AML-193 (cell line): ENCODE measurements around the gene FHIT.
"Not testable (repeated sequence)": the region's sequence is repeated elsewhere in the genome, so short reads cannot be mapped to it uniquely, and the experiment has no call there.

ENCODE experiments used
- DNase-seq, 2 experiments: peaks; one replicate each; lab custom pipeline; 2025; lab: John Stamatoyannopoulos, UW

FHIT gene

GRCh38 chr3:60920519-60920918 is 330.7 kb downstream of the FHIT start:
- no peak for DNase-seq

DNA sequence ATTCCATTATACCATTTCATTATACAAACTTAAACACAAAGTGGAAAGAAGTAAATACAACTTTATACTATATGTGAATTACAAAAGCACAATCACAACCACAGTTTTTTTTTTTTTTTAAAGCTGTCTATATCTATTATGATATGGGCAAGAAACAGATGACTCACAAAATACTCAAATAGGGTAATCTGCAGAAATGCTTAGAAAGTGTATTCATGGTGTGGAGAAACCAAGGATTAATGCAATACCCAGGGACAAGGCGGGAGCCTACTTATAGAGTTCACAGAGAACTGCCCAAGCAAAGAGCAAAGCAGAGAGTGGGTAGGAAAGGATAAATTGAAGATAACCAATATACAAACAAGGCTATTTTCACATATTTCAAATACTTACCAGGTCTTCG is 332.0 kb downstream of the FHIT start:
- DNase-seq = no peak

DNA sequence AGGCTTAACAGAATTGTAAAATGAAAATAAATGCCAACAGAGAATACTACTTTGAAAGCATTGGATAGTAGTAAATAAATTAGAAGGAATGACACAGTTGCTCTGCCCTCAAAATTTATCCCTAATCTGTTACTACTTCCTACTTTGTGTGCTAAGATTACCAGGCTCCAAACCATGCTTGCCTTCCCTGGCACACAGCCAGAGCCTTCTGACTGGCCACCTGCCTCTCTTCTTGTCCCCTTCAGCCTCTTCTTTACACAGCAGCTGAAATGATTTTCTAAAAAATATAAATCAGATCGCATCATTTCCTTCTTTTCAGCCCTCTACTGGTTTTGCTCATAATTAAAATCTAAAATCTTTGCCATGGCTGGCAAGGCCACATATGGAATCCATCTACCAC is 334.1 kb downstream of the FHIT start:
- no peak for DNase-seq

GRCh38 chr3:60916546-60916945 is 334.7 kb downstream of the FHIT start:
- DNase-seq = no peak

DNA sequence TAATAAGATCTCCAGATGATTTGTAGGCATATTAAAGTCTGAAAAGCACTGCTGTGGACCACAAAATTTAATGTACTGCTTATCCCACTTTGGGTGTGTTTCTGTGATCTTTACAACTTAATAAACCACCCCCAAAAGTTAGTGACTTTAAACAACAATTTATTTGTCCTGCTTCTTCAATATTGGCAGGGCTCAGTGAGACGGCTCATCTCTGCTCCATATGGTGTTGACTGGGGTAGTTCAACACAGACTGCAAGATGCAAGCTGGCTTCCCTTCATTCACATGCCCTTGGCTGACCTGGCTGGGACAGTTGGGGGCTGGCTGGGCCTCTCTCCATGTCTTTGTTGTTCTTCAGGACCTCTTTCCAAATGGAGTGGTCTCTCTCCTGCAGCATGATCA is 337.8 kb downstream of the FHIT start:
- DNase-seq = no peak

GRCh38 chr3:60912876-60913275 is 338.4 kb downstream of the FHIT start:
- DNase-seq = no peak

DNA sequence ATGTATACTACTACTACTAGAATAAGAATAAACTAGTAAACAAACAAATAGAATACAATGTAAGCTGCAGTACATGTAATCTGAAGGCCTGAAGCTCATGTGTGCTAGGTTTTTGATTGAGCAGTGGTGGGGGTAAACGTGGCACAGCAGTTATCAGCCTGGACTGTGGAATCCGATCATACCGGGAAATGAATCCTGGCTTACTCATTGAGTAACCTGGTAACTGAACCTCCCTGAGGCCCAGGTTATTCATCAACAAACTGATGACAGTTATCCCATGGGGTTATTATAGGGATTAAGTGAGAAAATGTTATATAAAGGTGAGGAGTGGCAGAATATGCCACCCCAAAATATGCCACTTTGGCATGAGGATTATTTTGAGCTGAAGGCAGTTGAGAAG is 339.1 kb downstream of the FHIT start:
- DNase-seq = no peak

- no peak for DNase-seq
Observed at GRCh38 chr3:60909526-60909925, 341.7 kb downstream of the FHIT start.

GRCh38 chr3:60906283-60906682 is 345.0 kb downstream of the FHIT start:
- DNase-seq = no peak

- DNase-seq = no peak
Observed at GRCh38 chr3:60898321-60898720, 352.9 kb downstream of the FHIT start.

DNA sequence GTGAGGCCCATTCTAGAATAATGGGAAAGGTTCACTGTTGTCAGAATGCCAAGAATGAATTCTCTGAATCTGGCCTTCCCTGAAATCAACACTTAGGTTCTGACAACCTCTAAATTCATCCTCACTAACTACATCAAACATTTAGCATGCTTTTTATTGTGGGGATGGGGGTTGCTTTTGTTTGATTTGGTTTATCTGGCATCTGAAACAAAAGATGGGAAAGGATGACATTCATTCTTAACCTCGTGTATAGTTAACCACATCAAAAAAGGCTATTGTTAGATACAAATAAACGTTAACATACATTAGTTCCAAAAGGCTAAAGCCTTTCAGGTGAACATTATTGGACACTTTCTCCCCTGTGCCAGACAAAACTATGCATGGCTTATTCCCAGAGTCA is 357.3 kb downstream of the FHIT start:
- DNase-seq = no peak

DNA sequence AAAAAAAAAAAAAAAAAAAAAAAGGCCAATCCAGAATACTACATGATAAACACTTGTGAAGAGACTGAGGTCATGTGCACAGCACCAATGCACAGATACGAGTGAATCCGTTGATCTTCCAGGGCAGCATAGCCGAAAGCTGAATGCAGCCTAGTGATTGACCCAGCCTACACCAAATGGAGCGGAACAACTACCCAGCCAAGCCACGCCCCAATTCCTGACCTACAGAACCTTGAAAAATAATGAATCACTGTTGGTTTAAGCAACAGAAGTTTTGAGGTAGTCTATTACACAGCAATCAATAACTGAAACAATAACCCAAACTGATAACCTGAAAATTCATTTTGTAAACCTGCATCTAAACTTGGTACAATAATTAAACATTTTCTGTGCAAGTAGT is 361.0 kb downstream of the FHIT start:
- no peak for DNase-seq

DNA sequence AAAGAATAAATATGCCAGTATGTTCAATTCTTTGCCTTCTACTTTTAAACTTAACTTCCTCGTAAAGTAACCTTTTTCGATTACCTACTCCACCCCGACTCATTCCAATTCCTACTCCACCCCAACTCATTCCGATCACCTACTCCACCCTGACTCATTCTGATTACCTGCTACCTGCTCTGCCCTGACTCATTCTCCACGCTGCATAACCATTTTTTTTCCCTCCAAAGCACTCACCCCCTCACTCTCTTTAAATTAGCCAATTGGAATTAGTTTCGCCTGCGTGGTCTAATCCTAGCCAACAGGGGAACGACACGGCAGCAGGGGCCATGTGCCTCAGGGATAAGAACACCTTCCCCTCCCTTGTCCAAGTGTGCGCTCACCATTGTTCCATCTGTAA is 362.3 kb downstream of the FHIT start:
- not testable (repeated sequence) for DNase-seq

DNA sequence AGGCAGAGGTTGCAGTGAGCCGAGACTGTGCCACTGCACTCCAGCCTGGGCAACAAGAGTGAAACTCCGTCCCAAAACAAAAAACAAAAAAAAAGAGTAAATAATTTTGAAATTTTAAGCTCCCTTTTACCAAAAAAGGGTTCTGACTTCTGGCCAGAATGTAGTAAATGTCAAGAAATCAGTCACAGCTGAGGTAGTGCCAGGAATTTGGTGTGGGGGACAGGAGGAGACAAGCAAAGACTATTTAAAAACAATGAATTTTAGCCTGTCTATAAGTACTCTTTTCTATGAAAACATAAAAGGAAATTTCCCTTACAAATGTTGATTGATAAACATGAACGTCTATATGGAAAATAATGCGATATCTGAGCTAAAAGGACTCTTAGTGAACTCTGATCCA is 363.7 kb downstream of the FHIT start:
- DNase-seq = no peak

DNA sequence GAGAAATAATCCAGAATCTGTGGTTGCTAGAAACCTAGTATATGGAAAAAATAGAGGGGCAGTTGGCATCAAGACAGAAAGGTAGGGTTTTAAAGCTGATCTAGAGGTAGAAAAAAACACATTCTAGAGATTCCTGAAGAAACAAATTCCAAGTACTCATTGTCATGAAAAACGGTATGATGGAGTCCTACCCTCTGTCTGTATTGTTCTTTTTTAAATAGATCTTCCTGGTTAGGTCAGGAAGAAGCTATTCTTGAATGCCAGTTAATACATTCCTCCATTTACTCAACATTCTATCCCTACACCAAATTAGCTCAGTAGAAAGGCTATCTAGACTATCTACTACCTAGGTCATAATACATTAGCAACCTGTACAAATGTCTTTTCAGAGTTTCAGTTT is 364.7 kb downstream of the FHIT start:
- no peak for DNase-seq

GRCh38 chr3:60884005-60884404 is 367.2 kb downstream of the FHIT start:
- DNase-seq = no peak

- DNase-seq = no peak
Observed at GRCh38 chr3:60877188-60877587, 374.1 kb downstream of the FHIT start.

DNA sequence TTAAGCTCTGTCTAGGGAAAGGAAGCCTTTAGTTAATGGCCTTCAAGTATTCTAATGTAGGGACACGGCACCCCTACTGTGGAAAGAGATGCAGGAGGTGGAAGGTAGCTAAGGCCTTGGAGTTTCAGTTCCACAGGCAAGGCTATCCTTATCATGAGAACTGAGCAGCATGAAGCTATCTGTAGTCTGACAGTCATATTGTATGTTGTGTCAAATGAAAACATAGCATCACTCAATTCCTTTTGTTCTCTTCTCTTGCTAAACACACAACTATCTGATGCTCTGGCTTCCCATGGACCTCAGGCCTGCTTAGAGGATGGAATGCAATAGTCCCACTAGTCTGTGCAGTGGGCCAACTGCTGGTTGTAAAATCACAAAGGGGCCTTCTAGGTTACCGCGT is 380.9 kb downstream of the FHIT start:
- no peak for DNase-seq

- no peak for DNase-seq
Observed at GRCh38 chr3:60867200-60867599, 384.1 kb downstream of the FHIT start.

DNA sequence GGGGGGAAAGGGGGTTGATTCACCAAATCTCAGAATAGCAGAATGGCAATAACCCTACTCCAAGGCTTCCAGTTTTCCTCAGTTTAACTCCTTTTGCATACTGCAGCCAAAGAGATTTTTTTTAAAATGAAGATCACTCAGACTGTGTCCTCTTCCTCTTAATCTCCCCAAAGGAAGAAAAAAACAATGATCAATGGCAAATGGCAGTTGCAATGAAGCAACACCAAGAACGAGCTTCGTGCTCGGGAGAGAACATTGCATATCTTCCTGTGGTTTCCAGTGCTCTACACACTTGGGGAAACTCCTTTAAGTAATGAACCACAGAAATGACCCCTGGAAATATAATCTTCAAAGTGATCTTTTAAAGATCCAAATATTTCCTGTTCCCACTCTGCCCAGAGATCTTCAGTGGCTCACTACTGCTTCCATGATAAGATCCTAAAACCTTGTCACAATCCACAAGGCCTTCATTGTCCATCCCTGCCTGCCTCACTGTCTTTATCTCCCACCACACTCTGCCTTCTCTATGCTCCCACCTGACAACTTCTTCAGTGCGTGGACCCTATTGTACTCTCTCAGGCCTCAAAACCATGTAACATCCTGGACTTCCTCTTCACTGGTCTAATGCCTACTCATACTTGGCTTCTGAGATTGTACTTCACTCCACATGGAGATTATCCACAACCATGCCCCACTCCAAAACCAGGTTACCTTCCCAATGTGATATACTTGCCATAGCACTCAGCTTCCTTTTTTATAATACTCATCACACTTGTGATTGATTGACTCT is 394.8 kb downstream of the FHIT start:
- DNase-seq = peak; percentile 98

DNA sequence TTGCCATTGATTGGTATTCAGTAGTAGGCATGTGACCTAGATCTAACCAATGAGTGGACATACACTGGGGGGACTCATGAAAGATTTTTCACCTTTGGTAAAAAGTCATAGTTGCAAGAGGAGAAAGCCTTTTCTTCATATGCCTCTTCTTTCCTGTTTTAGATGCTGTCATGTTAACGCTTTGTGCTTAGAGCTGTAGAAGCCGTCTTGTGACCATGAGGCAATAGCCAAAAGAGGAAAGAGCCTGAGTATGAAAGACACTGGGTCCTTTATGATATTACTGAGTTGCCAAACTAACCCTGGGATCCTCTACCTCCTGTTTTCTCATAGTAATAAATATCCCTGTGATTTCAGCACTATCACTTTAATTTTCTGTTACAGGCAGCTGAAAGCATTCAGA is 396.0 kb downstream of the FHIT start:
- peak; percentile 92 to 94 for DNase-seq

GRCh38 chr3:60854791-60855190 is 396.5 kb downstream of the FHIT start:
- DNase-seq = peak; percentile 31 to 41

GRCh38 chr3:60847791-60848190 is 403.5 kb downstream of the FHIT start:
- peak in 1 of 2 experiments; percentile 25 for DNase-seq

GRCh38 chr3:60844256-60844655 is 407.0 kb downstream of the FHIT start:
- DNase-seq = no peak
